NCI-H2171 (cell line): ENCODE measurements around the gene IL9R.
"Not testable (repeated sequence)": the region's sequence is repeated elsewhere in the genome, so short reads cannot be mapped to it uniquely, and the experiment has no call there.

Source experiments
- DNase-seq: peaks from one replicate; lab custom pipeline; 2025; lab: John Stamatoyannopoulos, UW

Gene IL9R, protein sequence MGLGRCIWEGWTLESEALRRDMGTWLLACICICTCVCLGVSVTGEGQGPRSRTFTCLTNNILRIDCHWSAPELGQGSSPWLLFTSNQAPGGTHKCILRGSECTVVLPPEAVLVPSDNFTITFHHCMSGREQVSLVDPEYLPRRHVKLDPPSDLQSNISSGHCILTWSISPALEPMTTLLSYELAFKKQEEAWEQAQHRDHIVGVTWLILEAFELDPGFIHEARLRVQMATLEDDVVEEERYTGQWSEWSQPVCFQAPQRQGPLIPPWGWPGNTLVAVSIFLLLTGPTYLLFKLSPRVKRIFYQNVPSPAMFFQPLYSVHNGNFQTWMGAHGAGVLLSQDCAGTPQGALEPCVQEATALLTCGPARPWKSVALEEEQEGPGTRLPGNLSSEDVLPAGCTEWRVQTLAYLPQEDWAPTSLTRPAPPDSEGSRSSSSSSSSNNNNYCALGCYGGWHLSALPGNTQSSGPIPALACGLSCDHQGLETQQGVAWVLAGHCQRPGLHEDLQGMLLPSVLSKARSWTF

DNA sequence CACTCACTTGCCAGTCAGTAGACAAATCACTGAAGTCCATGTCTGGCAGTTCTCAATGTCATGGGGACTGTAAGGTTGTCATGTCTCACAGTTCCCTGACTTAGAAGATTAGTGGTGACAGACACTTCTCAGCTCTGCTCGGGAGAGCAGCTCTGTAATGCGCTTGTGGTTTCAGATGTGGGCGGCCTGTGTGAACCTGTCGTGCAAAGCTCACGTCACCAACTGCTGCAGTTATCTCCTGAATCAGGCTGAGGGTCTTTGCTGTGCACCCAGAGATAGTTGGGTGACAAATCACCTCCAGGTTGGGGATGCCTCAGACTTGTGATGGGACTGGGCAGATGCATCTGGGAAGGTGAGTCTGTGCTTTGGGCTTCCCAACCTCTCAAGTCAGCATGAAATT is at the start of gene IL9R:
Gene IL9R (plus strand): TSS at position 261 of the 400 bp plus-strand sequence. CDS start 64 bp downstream, at position 325.
- no peak for DNase-seq

DNA sequence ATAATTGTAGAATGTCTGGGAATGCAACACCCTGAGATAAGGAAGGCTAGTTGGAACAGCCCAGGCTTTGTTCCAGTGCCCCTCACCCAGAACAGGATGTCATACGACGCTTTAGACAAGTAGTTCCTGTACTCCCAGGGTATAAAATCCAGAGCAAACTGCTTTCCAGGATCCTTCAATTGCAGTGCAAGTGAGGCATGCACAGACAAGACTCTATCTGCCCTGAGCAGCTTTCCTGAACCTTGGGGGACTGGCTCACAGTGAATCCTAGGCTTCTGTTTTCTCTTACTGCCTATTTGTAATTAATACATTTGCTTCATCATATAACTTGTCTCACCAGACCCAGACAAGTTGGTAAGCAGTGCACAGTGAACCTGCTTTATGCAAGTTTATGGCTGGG is 48.4 kb upstream of the IL9R start:
- DNase-seq = peak; percentile 35

DNA sequence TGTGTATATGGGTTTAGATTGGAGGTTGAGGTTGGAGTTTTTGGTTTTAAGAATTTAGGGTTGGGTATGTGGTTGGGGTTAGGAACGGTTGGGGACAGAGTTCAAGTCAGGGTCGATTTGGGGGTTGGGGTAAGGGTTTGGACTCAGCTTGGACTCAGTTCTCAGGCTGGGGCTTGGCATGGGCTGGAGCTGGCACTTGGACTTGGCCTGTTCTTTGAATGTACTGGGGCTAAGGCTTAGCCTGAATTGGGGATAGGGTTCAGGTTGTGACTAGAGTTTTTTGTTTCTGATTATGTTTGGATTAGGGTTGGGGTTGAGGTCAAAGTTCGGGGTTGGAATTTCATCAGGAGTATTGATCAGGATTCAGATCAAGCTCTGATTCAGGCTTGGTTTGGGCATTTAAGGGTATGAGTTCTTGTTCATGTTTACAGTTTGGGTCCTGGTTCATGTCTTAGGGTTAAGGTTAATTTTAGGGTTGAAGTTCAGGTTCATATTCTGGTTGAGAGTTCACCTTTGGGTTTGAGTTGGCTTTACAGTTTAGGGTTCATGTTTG is 46.2 kb upstream of the IL9R start:
- DNase-seq = no peak

DNA sequence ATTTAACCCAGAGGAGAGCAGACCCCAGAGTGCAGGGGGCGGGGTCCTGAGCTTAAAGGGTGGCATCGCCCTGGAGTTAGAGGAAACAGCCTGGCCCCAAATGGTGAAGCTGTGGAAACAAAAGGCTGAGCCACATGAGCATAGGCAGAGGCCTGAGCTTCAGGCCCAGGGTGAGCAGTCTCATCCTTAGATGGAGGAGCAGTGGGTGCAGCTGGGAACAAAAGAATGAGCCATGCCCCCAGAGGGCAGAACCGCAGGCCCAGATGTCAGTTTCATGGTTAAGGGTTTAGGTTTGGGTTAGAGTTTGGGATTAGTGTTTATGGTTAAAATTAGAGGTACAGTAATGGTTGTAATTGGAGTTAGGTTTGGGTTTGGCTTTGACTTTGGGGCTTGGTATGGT is 44.4 kb upstream of the IL9R start:
- no peak for DNase-seq

DNA sequence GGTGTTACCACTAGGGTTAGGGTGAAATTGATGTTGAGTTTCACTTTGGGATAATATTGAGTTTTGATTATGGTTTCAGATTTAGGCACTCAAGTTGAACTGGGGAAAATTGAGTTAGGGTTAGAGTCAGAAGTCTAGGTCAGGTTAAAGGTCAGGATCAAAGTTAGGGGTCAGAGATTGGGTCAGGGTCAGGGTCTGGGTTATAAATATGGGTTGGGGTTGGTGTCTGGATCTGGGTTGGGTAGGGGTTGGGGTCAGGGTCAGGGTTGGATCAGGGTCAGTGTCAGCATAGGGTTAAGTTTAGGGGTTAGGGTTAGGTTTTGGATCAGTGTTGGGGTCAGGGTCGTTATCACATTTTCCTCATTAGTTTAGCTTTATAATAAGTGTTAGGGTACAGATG is 42.7 kb upstream of the IL9R start:
- no peak for DNase-seq

DNA sequence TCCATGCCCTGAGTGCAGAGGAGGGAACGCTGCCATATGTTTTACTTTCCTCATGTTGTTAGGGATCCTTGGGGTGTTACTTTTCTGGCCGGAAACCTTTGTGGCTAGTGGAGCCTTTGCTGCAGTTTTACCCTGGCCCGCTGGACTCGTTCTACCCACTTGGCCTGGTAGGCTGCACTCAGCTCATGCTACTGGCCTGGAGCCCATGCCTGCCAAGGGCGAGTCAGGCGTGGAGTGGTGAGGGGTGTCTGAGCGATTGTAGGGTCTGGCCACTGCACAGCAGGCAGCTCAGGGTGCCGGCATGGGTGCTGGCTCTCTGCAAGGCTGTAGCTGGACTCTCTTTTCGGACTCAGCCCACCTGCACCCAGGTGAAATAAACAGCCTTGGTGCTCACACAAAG is 41.4 kb upstream of the IL9R start:
- no peak for DNase-seq

DNA sequence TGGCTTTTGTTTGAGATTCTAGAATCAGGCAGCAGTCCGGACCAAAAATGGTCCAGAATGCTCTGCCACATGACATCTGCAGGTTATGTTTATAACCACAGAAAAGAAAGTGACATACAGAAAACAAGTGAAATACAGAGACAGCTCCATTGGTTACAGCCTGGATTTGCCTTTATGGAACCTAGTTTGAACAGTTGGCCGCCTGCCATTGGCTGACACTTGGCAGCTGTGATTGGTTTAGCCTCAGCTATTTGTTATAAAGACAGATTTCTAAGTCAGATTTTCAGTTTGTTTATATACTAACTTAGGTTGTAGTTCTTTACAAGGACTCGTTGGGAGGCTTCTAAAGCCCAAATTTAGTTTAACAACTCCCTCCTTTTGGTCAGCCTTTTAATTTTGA is 40.8 kb upstream of the IL9R start:
- DNase-seq = no peak

DNA sequence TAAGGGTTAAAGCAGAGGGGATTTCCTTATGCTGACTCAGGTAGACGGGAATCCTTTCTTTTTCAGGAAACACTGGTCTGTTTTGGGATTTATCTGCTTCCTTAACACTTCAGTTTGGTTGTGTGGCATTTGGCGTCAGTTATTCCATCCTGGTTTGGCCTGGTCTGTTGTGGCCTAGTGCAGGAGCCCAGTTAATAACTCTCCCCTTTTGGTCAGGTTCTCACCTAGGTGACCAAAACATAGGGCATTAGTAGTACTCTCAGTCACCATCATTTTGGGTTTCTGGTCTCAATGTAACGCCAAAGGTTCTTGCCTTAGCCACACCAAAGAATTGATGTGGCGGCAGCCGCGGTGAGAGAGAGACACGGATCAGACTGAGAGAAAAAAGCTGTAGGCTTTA is 39.7 kb upstream of the IL9R start:
- DNase-seq = no peak

DNA sequence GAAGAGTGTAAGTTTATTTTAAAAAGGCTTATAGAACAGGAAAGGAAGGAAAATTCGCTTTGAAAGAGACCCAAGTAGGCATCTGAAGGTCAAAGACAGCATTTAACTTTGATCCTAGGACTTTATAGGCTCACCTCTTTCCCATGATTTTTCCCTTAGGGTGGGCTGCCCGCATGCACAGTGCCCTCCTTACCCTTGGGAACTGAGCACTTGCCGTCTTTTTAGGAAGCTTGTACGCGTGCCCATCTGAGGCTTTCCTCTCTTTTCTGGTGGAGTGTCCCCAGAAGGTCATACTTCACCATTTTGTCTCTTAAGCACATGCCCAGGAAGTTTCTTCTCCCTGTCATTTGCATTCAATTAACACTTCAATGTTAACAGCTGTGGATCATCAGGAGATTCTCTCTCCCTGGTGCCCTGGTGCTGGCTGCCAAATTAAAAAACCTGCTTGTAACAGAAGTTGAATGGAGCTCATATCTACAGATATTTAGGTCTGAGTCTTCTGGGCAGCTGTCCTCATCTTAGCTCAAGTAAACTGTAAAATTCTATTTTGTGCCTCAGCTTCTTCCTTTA is 38.4 kb upstream of the IL9R start:
- DNase-seq = no peak

DNA sequence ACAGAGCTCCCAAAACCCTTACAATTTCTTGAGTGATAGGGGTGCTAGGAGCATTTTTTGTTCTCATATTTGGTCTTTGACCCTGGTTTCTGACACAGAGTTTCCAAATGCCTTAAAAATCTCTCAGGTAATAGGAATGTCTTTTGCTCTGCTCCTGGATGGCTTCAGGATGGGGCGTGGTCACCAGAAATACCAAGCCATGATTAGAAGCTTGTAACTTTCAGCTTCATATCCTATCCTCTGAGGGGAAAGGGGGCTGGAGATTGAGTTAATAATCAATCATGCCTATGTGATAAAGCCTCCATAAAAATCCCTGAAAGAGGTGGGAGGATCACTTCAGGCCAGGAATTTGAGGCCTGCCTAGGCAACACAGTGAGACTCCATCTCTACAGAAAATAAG is 34.6 kb upstream of the IL9R start:
- DNase-seq = no peak

DNA sequence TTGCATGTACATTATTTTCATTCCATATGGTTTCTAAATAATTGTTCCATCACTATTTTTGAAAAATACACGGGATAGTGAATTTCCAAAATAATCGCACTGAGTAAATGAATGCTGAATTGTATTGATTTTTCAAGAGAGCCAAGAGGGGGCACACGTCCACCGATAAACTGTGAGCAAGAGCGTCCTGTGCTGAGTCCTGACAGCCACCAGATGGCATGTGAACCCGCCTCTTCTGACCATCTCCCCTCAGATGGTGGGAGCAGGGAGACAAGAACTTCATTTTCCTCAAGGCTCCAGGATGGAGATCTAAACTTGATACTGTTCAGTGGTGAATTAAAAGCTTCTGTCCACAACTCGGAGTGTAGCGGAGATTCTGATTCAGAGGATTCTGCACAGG is 30.6 kb upstream of the IL9R start:
- DNase-seq = no peak

DNA sequence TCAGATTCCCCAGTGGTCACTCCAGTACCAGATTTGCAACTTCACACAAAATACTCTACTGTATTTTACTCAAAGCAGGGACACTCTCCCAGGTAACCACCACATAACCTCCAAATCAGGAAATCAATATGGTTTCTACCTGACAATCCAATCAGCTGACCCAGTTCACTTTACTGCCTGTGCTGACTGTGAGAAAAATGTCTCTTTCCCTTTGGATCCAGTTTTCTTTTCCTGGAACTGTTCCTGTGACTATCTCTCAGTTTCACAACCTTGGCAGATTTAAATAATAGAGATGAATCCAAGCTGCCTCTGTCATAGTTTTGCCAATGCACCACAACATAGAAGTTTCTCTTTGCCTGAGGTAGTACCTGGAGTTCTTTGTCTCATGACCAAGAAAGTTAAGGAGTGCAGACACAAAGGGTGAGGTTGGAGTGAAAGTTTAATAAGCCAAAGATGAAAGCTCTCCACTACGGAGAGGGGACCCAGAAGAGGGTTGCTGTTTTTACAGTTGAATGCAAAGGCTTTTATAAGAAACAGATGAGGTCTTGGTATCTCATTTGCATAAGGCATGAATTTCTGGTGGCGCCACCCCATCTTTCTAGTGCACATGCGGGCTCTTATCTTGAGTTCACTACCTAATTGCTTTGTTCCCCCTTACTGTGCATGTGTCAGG is 29.7 kb upstream of the IL9R start:
- DNase-seq = no peak

DNA sequence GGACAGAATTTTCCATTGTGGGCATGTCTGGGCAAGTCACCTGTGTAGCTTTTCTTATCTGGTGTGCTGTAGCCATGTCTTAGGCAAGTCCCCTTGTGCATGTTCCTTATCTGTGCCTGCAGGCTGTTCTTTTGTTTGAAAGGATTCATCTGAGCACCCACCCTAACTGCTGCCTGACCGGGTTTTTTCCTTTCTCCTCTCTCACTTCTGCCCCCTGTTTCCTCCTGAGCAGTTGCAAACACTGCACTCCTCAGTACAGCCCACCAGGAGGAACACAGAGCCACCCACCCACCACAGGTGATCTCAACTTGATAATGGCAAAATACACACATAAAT is 29.2 kb upstream of the IL9R start:
- no peak for DNase-seq

DNA sequence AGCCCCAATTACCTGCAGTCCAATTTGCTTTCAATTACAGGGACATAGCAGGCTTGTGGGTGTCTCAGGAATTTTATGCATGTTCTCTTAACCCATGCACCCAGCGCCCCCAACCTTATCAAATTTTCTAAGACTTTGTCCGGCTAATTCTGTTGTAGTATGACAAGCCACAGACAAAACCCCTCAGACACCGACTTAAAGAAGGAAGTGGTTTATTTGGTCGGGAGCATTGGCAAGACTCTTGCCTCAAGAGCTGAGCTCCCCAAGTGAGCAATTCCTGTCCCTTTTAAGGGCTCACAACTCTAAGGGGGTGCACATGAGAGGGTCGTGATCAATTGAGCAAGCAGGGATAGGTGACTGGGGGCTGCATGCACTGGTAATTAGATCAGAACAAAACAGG is 28.7 kb upstream of the IL9R start:
- DNase-seq = no peak

DNA sequence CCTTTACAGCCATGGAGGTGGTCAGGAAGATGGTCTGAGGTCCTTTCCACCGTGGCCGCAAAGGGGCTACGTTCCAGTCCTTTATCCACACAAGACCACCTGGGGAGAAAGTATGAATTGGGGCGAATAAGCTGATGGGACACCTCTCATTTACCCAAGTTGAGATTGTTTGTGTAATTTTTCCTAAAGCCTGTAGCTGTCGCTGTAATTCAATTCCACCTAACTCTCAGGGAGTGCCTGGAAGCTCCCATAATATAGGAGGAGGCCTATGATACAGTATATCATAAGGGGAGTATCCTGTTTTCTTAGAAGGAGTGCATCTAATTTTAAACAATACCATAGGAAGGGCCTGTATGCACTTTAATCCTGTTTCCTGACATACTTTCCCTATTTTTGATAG is 25.8 kb upstream of the IL9R start:
- not testable (repeated sequence) for DNase-seq

DNA sequence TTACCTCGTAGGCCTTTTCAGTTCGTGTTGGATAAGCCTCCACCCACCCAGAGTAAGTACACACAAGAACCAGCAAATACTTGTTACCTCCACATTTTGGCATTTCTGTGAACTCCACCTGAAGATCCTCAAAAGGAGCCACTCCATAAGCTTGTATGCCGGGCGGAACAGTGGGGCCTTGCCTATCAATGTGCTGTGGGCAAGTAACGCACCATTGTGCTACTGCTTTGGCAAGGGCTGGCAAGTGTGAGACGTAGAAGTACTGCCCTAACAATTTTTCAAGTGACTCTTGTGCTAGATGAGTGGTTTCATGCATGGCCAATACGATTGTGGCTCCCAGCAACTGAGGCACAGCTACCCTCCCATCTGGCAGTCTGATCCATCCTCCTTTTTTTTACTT is 25.3 kb upstream of the IL9R start:
- not testable (repeated sequence) for DNase-seq

DNA sequence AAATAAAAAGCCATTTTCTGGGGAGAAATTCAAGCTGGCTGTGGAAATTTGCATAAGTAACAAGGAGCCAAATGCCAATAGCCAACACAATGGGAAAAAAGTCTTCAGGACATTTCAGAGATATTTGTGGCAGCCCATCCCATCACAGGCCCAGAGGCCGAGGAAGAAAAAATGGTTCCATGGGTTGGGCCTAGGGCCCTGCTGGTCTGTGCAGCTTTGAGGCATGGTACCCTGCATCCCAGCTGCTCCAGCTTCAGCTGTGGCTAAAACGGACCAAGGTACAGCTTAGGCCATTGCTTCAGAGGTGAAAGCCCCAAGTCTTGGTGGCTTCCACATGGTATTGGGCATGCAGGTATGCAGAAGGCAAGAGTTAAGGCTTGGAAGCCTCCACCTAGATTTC is 14.2 kb upstream of the IL9R start:
- DNase-seq = no peak

DNA sequence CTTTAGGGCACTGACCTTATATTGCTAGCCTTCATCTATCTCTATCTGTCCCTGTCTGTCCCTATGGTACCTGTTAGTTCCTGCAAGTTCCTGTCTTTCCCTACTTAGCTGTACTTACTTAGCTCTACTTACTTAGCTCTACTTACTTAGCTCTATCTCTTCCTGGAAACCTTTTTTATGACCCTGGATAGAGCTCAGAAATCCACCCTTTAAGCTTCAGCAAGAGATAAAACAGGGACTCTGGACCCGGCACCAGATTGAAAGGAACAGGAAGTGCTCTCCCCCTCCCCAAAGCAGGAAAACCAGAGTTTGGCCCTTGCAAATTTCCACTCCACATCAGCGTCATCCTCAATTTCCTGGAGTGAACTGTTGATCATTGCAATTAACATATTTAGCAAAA is 12.3 kb upstream of the IL9R start:
- no peak for DNase-seq

DNA sequence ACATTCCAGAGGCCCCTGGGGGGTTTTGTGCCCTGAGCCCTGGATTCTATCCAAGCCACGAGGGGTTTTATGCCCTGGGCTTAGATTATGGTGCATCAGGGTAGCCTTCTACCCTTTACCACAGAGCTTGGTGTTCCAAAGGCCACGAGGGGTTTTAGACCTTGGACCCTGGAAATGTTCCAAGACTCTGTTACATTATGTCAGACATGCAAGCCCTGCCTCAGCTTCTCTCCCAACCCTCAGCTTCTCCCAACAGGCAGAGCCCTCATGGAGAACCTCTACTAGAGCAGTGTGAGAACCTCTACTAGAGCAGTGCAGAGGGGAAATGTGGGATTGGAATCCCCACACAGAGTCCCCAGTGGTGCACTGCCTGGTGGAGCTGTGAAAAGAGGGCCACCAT is 10.5 kb upstream of the IL9R start:
- DNase-seq = not testable (repeated sequence)

DNA sequence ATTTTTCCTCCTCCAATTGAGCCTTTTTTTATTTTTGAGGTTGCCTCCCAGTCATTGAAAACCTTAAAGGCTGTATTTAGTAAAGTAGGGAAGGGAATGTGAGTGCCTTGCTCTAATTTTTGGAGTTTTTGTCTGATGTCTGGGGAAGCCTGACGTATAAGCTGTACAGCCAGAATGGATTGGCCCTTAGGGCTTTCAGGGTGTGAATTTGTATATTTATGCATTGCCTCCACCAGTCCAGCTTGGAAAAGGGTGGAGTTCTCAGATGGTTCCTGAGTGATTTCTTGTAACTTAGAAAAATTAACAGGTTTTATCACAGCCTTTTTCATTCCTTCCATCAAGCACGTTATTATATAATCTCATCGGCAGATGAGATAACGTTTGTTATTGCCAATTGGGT is 8.6 kb upstream of the IL9R start:
- no peak for DNase-seq

DNA sequence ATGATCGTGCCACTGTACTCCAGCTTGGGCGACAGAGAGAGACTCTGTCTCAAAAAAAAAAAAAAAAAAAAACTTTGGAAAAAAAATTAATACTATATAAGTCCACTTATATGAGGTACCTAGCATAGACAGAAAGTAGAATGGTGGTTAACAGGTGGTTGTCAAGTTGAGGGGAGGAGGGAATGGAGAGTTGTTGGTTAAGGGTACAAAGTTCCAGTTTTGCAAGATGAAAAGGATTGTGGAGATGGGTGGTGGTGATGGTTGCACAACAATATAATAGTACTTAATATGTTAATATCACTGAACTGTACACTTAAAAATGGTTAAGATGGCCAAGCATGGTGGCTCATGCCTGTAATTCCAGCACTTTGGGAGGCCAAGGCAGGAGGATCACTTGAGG is 4.1 kb upstream of the IL9R start:
- no peak for DNase-seq

DNA sequence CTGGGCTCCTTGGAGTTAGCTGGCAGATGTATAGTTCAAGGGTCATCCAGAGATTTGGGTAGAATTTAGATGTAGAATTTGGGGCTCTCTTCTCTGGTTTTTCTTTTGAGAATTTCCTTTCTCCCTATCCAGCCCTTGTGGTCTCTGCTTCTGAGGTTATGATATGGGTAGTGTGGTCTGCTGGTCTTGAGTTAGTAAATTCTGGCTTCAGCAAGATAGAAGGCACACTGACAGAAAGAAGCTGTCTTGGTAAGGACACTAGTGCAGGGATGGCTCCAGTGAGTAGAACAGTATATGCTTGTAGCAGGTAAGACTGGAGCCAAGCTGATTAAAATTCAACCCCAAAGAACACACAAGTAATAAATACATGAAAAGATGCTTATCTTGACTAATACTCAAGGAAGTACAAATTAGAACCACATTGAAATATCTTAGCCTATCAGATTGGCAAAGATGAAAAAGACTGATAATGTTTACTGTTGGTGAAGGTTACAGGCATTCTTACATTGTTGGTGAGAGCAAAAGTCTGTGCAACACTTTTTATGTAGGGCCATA is 2.1 kb upstream of the IL9R start:
- DNase-seq = no peak

DNA sequence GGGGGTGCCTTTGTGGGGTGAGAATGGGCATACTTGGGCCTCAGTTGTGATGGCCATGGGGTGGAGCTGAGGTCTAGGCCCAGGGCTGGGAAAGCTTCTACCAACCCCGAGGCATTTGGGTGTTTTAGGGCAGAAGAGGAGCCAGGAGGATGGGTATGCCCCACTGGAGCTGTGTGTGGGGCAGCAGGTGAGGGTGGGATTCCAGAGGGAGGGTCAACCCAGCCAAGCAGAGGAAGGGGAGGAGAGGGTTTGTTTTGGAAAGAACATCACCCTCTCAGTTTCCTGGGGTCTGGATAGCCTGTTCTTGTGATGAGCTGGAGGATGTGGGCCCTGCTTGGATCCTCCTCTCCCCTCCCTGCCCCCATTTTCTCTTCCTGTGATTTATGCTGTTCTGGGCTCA is 620 bp downstream of the IL9R start:
- no peak for DNase-seq
